IMR-90 (cell line): Measurements from ENCODE around the gene OAF. TPM values are rescaled to one million over a fixed set of nuclear protein-coding genes. Genes with fewer than 3 reads are reported as not detected.

Source experiments
- ATAC-seq: fragments of 200-7000 bp; cut with Tn5 transposase; 2 replicates; pipeline ENCODE4 v1.9.1; 2020; ENCODE audit warnings: low read depth, mild to moderate bottlenecking, moderate library complexity
- BruUV-seq: library from RNA; stranded (reverse); fragments of 400-500 nt; replicated peaks from 2 replicates; lab custom pipeline; 2021; lab: Mats Ljungman, UMichigan
- CTCF ChIA-PET: fragments of 300-600 bp; formaldehyde crosslinking; extraction: SDS; loops from one replicate; lab custom pipeline; 2021; ENCODE audit warnings: antibody characterized with exemption; lab: Yijun Ruan, JAX
- POLR2A ChIA-PET: fragments of 300-600 bp; sonication (Branson Sonifier 250); formaldehyde crosslinking; loops from one replicate; lab custom pipeline; 2022; ENCODE audit warnings: antibody characterized with exemption; ENCODE audit not compliant: unreplicated experiment; lab: Charles Lee
- DNase-seq: peaks from one replicate; pipeline ENCODE4 v3.0.0; 2013
- H2AFZ ChIP-seq: replicated peaks from 2 replicates; pipeline ENCODE3; 2013; ENCODE audit warnings: low read length, mild to moderate bottlenecking; ENCODE audit not compliant: poor library complexity
- H2AK5ac ChIP-seq: 2 replicates; pipeline ENCODE4 v1.6.1; 2013; ENCODE audit warnings: low read depth, low read length, inconsistent platforms
- H2AK9ac ChIP-seq: replicated peaks from 2 replicates; pipeline ENCODE3; 2013; ENCODE audit warnings: mild to moderate bottlenecking, low read depth, low read length, moderate library complexity; ENCODE audit not compliant: poor library complexity
- H2BK120ac ChIP-seq: 2 replicates; pipeline ENCODE4 v1.6.1; 2013; ENCODE audit warnings: low read depth, low read length, inconsistent platforms
- H2BK15ac ChIP-seq: 3 replicates; pipeline ENCODE4 v1.6.1; 2013; ENCODE audit warnings: low read depth, low read length, inconsistent platforms
- H2BK20ac ChIP-seq: 2 replicates; pipeline ENCODE4 v1.6.1; 2013; ENCODE audit warnings: low read depth, mild to moderate bottlenecking, inconsistent platforms, low read length, moderate library complexity
- H2BK5ac ChIP-seq: 2 replicates; pipeline ENCODE4 v1.6.1; 2013; ENCODE audit warnings: mild to moderate bottlenecking, low read depth, low read length, inconsistent platforms; ENCODE audit not compliant: poor library complexity, severe bottlenecking
- H3K14ac ChIP-seq: replicated peaks from 2 replicates; pipeline ENCODE4 v1.6.1; 2013; ENCODE audit warnings: low read depth, low read length, inconsistent platforms
- H3K18ac ChIP-seq: 2 replicates; pipeline ENCODE4 v1.6.1; 2013; ENCODE audit warnings: low read depth, low read length, control low read depth
- H3K23ac ChIP-seq: 2 replicates; pipeline ENCODE4 v1.6.1; 2013; ENCODE audit warnings: low read depth, low read length, inconsistent platforms
- H3K27ac ChIP-seq: 2 replicates; pipeline ENCODE4 v1.5.1; 2013; ENCODE audit warnings: mild to moderate bottlenecking, control low read depth, low read length; ENCODE audit not compliant: insufficient read depth
- H3K27me3 ChIP-seq: 2 replicates; pipeline ENCODE4 v1.6.1; 2013; ENCODE audit warnings: low read length; ENCODE audit not compliant: control insufficient read depth, insufficient read depth
- H3K36me3 ChIP-seq: 2 replicates; pipeline ENCODE4 v1.6.1; 2013; ENCODE audit warnings: low read length, mixed read lengths; ENCODE audit not compliant: control insufficient read depth, insufficient read depth
- H3K4ac ChIP-seq: 2 replicates; pipeline ENCODE4 v1.6.1; 2013; ENCODE audit warnings: low read depth, low read length, inconsistent platforms
- H3K4me1 ChIP-seq: 2 replicates; pipeline ENCODE4 v1.6.1; 2013; ENCODE audit warnings: low read length, mixed read lengths; ENCODE audit not compliant: control insufficient read depth, insufficient read depth
- H3K4me2 ChIP-seq: 2 replicates; pipeline ENCODE4 v1.6.1; 2013; ENCODE audit warnings: low read depth, mild to moderate bottlenecking, control low read depth, low read length, moderate library complexity
- H3K4me3 ChIP-seq: 2 replicates; pipeline ENCODE4 v1.5.1; 2013; ENCODE audit warnings: low read depth, mild to moderate bottlenecking, control low read depth, low read length, moderate library complexity; ENCODE audit not compliant: insufficient read depth
- H3K56ac ChIP-seq: 2 replicates; pipeline ENCODE4 v1.6.1; 2013; ENCODE audit warnings: low read length, inconsistent platforms; ENCODE audit not compliant: insufficient read depth; ENCODE audit errors: extremely low read depth
- H3K79me1 ChIP-seq, 2 experiments: 2 replicates each; pipeline ENCODE4 v1.6.1; 2013; ENCODE audit warnings: low read length in 2 of 2, inconsistent platforms in 1 of 2, low read depth in 1 of 2
- H3K9ac ChIP-seq: 2 replicates; pipeline ENCODE4 v1.6.1; 2013; ENCODE audit warnings: low read depth, low read length, control low read depth
- H3K9me1 ChIP-seq: 2 replicates; pipeline ENCODE4 v1.6.1; 2013; ENCODE audit warnings: low read length, inconsistent platforms; ENCODE audit not compliant: insufficient read depth
- H3K9me3 ChIP-seq: 2 replicates; pipeline ENCODE4 v1.6.1; 2013; ENCODE audit warnings: low read length; ENCODE audit not compliant: control insufficient read depth, insufficient read depth
- H4K20me1 ChIP-seq: 2 replicates; pipeline ENCODE4 v1.6.1; 2013; ENCODE audit warnings: low read length, inconsistent platforms; ENCODE audit not compliant: insufficient read depth
- H4K5ac ChIP-seq: 2 replicates; pipeline ENCODE4 v1.6.1; 2013; ENCODE audit warnings: mild to moderate bottlenecking, low read depth, low read length, control low read depth
- H4K8ac ChIP-seq, 2 experiments: 2 replicates each; pipeline ENCODE4 v1.6.1; 2013; ENCODE audit warnings: low read depth in 2 of 2, low read length in 2 of 2, control low read depth in 1 of 2, inconsistent platforms in 1 of 2
- H4K91ac ChIP-seq: 2 replicates; pipeline ENCODE4 v1.6.1; 2013; ENCODE audit warnings: low read depth, low read length, inconsistent platforms; ENCODE audit not compliant: insufficient read depth
- CTCF ChIP-seq: conservative IDR thresholded peaks from 2 replicates; pipeline ENCODE4 v1.5.1; 2012; ENCODE audit warnings: mild to moderate bottlenecking, low read depth, low read length, improper control_type of control experiment
- RFX5 ChIP-seq: IDR thresholded peaks from 2 replicates; pipeline ENCODE4 v1.8.0; 2012; ENCODE audit warnings: low read depth, mild to moderate bottlenecking, low read length, moderate library complexity
- WGBS, 2 experiments: methylation state at CpG; one replicate each; pipeline versions ENCODE4 v1.1.5 to v1.1.7; 2013; ENCODE audit warnings: missing lambda C conversion rate in 2 of 2; ENCODE audit not compliant: insufficient read length in 1 of 2; ENCODE audit errors: extremely low coverage in 2 of 2; 5-methylcytosine and 5-hydroxymethylcytosine counted together
- dilution Hi-C: fragments of 300-500 bp; cut with HindIII; formaldehyde crosslinking; loops from one replicate; pipeline ENCODE4 v1.14.3; 2018; ENCODE audit warnings: low sequenced_read_pairs; ENCODE audit not compliant: unreplicated experiment
- in situ Hi-C: fragments of 300-500 bp; cut with MboI; formaldehyde crosslinking; loops from 3 replicates; pipeline ENCODE4 v1.14.3; 2019; ENCODE audit warnings: low sequenced_read_pairs, inconsistent platforms, mixed read lengths
- intact Hi-C: fragments of 100-400 bp; cut with micrococcal nuclease; formaldehyde crosslinking; loops from 2 replicates; pipeline ENCODE4 v1.10.0; 2022
- polyA plus RNA-seq, 3 experiments: library from polyadenylated mRNA; depleted of rRNA; stranded (reverse); fragments of >200 nt; gene quantifications; 2 replicates each; pipeline ENCODE4 v1.2.3, GENCODE V29; 2012; ENCODE audit warnings: low replicate concordance in 1 of 3
- total RNA-seq: library from RNA; depleted of rRNA; stranded (reverse); fragments of >200 nt; gene quantifications from 2 replicates; pipeline ENCODE4 v1.2.3, GENCODE V29; 2012

The OAF gene
- total and polyA plus RNA-seq, 2 of the 4 experiments (the other 2 are of a cell fraction) = 9.9 to 42.0 TPM

GRCh38 chr11:120228794-120229384 lies 18.1 kb downstream of the OAF start:
- Histone ChIP-seq H3K4me3 (no peak overlapping the region), H3K9me1 (no peaks in the 10 kb centered on the region), H3K36me3 (peaks cover 7% of the 10 kb centered on the region; the same call in 1 of the 2 replicates), H2BK5ac (no peak overlapping the region), H2BK15ac (no peak overlapping the region), H3K4me1 (no peaks in the 10 kb centered on the region), H3K23ac (no peak overlapping the region), H4K8ac (no peak overlapping the region), H4K20me1 (no peaks in the 10 kb centered on the region), H3K27me3 (peaks cover 7% of the 10 kb centered on the region), H3K79me1 (no peaks in the 10 kb centered on the region), H3K56ac (no peak overlapping the region), H3K9me3 (no peaks in the 10 kb centered on the region), H2AK9ac (no peak overlapping the region), H2AK5ac (no peak overlapping the region), H3K18ac (no peak overlapping the region), H2AFZ (no peak overlapping the region), H3K4ac (no peak overlapping the region), H3K9ac (no peak overlapping the region), H3K27ac (no peak overlapping the region), H3K14ac (no peak overlapping the region), H2BK120ac (no peak overlapping the region), H2BK20ac (no peak overlapping the region), H3K4me2 (no peak overlapping the region), H4K91ac (no peak overlapping the region), H4K5ac (no peak overlapping the region)
- CTCF ChIA-PET = no interaction called here
- TF ChIP-seq CTCF = peak; percentile 12; the same call in 1 of the 2 replicates
- TF ChIP-seq RFX5 = no peak
- WGBS, 2 experiments = 85% methylated on average over 8 of the region's 16 CpGs; no CpG with 5 or more reads in 1 of the 2 experiments
- dilution Hi-C loops = no loop called here
- ATAC-seq (no peak), DNase-seq (no peak)
- POLR2A ChIA-PET = interaction anchor here (0.6 kb wide), 1 partner anchor 1910 kb away, joined by 3 read pairs; no protein-coding TSS in a partner anchor
- intact Hi-C loops = loop anchor here (1.0 kb wide), 1 partner anchor 57 kb away; no protein-coding TSS in a partner anchor
- in situ Hi-C loops = loop anchor here (5.0 kb wide), 1 partner anchor 57 kb away; no protein-coding TSS in a partner anchor
- BruUV-seq = no TSS peak
